HepG2 (cell line): ENCODE data around the gene RAET1L. TPM values are rescaled to one million over a fixed set of nuclear protein-coding genes. Genes with fewer than 3 reads are reported as not detected.
A peak's percentile ranks its signal among the peaks of the same experiment; 100 is the strongest.

ENCODE experiments used
- ARHGAP35 ChIP-seq: sonication (generic); formaldehyde crosslinking; IDR thresholded peaks from 2 replicates; pipeline ENCODE4 v1.9.0; 2022; ENCODE audit warnings: mild to moderate bottlenecking, inconsistent platforms, moderate library complexity, missing genetic modification reagents, borderline replicate concordance
- CHD2 ChIP-seq: IDR thresholded peaks from 2 replicates; pipeline ENCODE4 v1.6.1; 2011; ENCODE audit warnings: low read depth, low read length, improper control_type of control experiment
- DMAP1 ChIP-seq: IDR thresholded peaks from 2 replicates; pipeline ENCODE4 v1.6.1; 2016
- ELF4 ChIP-seq: sonication (generic); formaldehyde crosslinking; IDR thresholded peaks from 2 replicates; pipeline ENCODE4 v1.5.0; 2020; ENCODE audit warnings: missing genetic modification reagents, mild to moderate bottlenecking, moderate library complexity, borderline replicate concordance
- HIVEP1 ChIP-seq: sonication (generic); formaldehyde crosslinking; IDR thresholded peaks from 2 replicates; pipeline ENCODE4 v1.4.0; 2020; ENCODE audit warnings: mild to moderate bottlenecking, missing genetic modification reagents
- MXD4 ChIP-seq: IDR thresholded peaks from 2 replicates; pipeline ENCODE4 v1.6.1; 2016; ENCODE audit warnings: mild to moderate bottlenecking, missing biosample characterization, missing genetic modification reagents
- NCOA2 ChIP-seq: sonication (generic); formaldehyde crosslinking; IDR thresholded peaks from 2 replicates; pipeline ENCODE4 v1.8.0; 2022; ENCODE audit warnings: inconsistent platforms
- NKX3-1 ChIP-seq: sonication (generic); formaldehyde crosslinking; IDR thresholded peaks from 2 replicates; pipeline ENCODE4 v1.5.0; 2020; ENCODE audit warnings: missing genetic modification reagents
- PLRG1 ChIP-seq: fragments of 450-650 bp; conservative IDR thresholded peaks from 2 replicates; pipeline ENCODE4 v1.6.1; 2016
- RFXAP ChIP-seq: sonication (generic); formaldehyde crosslinking; IDR thresholded peaks from 2 replicates; pipeline ENCODE4 v1.4.0; 2020; ENCODE audit warnings: missing genetic modification reagents, borderline replicate concordance
- TCF7L2 ChIP-seq: IDR thresholded peaks from 2 replicates; pipeline ENCODE4 v1.6.1; 2011; ENCODE audit warnings: mild to moderate bottlenecking, low read depth, low read length, moderate library complexity
- ZFP82 ChIP-seq: sonication (generic); formaldehyde crosslinking; IDR thresholded peaks from 2 replicates; pipeline ENCODE4 v1.5.1; 2020; ENCODE audit warnings: mild to moderate bottlenecking, missing genetic modification reagents, borderline replicate concordance
- ZNF138 ChIP-seq: sonication (generic); formaldehyde crosslinking; IDR thresholded peaks from 2 replicates; pipeline ENCODE4 v1.5.0; 2020; ENCODE audit warnings: mild to moderate bottlenecking, low read depth, missing genetic modification reagents
- ZNF17 ChIP-seq: sonication (generic); formaldehyde crosslinking; IDR thresholded peaks from 2 replicates; pipeline ENCODE4 v1.5.0; 2020; ENCODE audit warnings: mild to moderate bottlenecking, missing genetic modification reagents
- ZNF225 ChIP-seq: sonication (generic); formaldehyde crosslinking; IDR thresholded peaks from 2 replicates; pipeline ENCODE4 v1.4.0; 2020; ENCODE audit warnings: mild to moderate bottlenecking, missing genetic modification reagents
- ZNF556 ChIP-seq: sonication (generic); formaldehyde crosslinking; IDR thresholded peaks from 2 replicates; pipeline ENCODE4 v1.4.0; 2020; ENCODE audit warnings: mild to moderate bottlenecking, missing genetic modification reagents, borderline replicate concordance
- ZNF652 ChIP-seq: IDR thresholded peaks from 2 replicates; pipeline ENCODE4 v1.6.1; 2016; ENCODE audit warnings: low read depth, borderline replicate concordance
- polyA plus RNA-seq, 8 experiments: library from polyadenylated mRNA; depleted of rRNA in 3 of 8; stranded (reverse) in 7 of 8; unstranded in 1 of 8; fragments of >200 nt; fragmentation: Illumina TruSeq in 4 of 8; extraction: Trizol in 4 of 8; gene quantifications; 2 replicates each; pipeline versions ENCODE4 v1.2.1 to v1.2.3, GENCODE V29; 2011 to 2016; ENCODE audit warnings: low read depth in 4 of 8, missing spikeins in 1 of 8, mixed read lengths in 1 of 8; ENCODE audit not compliant: insufficient read depth in 1 of 8
- total RNA-seq, 5 experiments: library from RNA; depleted of rRNA; stranded (reverse); fragments of >200 nt; fragmentation: Illumina TruSeq; extraction: Trizol; gene quantifications; 2 replicates each; pipeline ENCODE4 v1.2.3, GENCODE V29; 2016; ENCODE audit warnings: low read depth in 1 of 5
- TF ChIP-seq, protein P1 (sequence below): sonication (generic); formaldehyde crosslinking; conservative IDR thresholded peaks from 2 replicates; pipeline ENCODE4 v1.4.0; 2020; ENCODE audit warnings: missing genetic modification reagents
- TF ChIP-seq, protein P2 (sequence below): sonication (generic); formaldehyde crosslinking; conservative IDR thresholded peaks from 2 replicates; pipeline ENCODE4 v1.8.0; 2022; ENCODE audit warnings: low read depth, missing genetic modification reagents
- TF ChIP-seq, protein P3 (sequence below): sonication (generic); formaldehyde crosslinking; conservative IDR thresholded peaks from 2 replicates; pipeline ENCODE4 v1.8.0; 2022; ENCODE audit warnings: missing genetic modification reagents
- TF ChIP-seq, protein P4 (sequence below): sonication (generic); formaldehyde crosslinking; IDR thresholded peaks from 2 replicates; pipeline ENCODE4 v1.4.0; 2020; ENCODE audit warnings: missing genetic modification reagents, low read depth, mild to moderate bottlenecking, borderline replicate concordance
- TF ChIP-seq, protein P5 (sequence below): sonication (generic); formaldehyde crosslinking; IDR thresholded peaks from 2 replicates; pipeline ENCODE4 v1.4.0; 2020; ENCODE audit warnings: low read depth, mild to moderate bottlenecking, missing genetic modification reagents

The RAET1L gene
- total and polyA plus RNA-seq, 2 of the 13 experiments (the other 11 are each of a cell fraction or from before 2014, with no cell fraction given) = not detected

DNA sequence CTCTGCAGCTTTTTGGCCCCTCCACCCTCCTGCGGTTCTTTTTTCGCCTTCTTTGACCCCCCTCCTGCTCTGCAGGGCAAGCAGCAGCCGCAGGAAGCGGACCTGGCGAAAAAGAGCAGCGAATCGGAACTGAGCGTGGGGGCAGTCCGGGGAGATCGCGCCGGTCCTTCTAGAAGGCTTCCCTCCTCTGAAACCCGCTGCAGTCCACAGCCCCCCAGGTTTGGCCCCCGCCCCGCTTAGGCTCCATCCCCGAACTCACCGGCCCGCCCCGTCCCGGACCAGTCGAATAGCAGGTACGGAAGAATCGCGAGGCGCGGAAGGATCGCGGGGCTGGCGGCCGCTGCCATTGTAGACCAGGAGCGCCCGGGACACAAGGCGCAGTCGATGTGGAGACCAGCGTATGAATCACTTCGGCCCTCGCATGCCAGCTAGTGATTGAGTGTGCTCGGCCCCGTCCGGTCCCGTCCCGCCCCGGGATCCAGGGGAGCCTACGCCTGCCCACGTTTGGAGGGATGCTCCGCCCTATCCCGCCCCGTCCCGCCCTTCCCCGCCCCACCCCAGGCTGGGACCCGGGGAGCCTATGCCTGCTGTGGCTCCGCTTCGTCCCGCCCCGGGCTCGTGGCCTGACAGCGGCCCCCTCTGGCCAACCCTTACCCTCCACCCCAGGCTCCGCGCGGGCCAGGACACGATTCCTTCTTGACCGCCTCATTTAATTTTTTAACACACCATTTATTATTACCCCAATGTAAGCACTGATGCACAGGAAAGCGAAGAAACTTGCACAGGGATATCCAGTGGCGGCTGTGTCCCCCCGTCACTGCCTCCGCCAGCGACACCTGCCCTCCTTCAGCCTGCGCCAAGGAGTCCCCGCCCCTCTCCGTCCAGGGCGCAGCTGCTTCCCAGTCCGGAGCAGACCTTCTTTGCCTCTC is 43.7 kb upstream of the RAET1L start, which contains the start of gene ULBP3 (continued):
- TF ChIP-seq, protein P1, sequence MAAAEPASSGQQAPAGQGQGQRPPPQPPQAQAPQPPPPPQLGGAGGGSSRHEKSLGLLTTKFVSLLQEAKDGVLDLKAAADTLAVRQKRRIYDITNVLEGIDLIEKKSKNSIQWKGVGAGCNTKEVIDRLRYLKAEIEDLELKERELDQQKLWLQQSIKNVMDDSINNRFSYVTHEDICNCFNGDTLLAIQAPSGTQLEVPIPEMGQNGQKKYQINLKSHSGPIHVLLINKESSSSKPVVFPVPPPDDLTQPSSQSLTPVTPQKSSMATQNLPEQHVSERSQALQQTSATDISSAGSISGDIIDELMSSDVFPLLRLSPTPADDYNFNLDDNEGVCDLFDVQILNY (CRISPR knock-in tag) = no peak
- TF ChIP-seq MXD4 (CRISPR knock-in tag) = no peak
- TF ChIP-seq RFXAP = no peak
- TF ChIP-seq ZFP82 (CRISPR knock-in tag) = no peak
- peak; percentile 86 for TF ChIP-seq CHD2
- no peak for TF ChIP-seq DMAP1 (CRISPR knock-in tag)
- TF ChIP-seq NCOA2 (CRISPR knock-in tag) = no peak
- TF ChIP-seq PLRG1 = no peak
- no peak for TF ChIP-seq HIVEP1 (CRISPR knock-in tag)
- no peak for TF ChIP-seq ZNF652 (CRISPR knock-in tag)
- TF ChIP-seq NKX3-1 (CRISPR knock-in tag) = no peak
- TF ChIP-seq ZNF225 (CRISPR knock-in tag) = no peak
- TF ChIP-seq, protein P2, sequence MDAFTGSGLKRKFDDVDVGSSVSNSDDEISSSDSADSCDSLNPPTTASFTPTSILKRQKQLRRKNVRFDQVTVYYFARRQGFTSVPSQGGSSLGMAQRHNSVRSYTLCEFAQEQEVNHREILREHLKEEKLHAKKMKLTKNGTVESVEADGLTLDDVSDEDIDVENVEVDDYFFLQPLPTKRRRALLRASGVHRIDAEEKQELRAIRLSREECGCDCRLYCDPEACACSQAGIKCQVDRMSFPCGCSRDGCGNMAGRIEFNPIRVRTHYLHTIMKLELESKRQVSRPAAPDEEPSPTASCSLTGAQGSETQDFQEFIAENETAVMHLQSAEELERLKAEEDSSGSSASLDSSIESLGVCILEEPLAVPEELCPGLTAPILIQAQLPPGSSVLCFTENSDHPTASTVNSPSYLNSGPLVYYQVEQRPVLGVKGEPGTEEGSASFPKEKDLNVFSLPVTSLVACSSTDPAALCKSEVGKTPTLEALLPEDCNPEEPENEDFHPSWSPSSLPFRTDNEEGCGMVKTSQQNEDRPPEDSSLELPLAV = no peak
- no peak for TF ChIP-seq ELF4
- no peak for TF ChIP-seq ZNF556
- TF ChIP-seq, protein P3, sequence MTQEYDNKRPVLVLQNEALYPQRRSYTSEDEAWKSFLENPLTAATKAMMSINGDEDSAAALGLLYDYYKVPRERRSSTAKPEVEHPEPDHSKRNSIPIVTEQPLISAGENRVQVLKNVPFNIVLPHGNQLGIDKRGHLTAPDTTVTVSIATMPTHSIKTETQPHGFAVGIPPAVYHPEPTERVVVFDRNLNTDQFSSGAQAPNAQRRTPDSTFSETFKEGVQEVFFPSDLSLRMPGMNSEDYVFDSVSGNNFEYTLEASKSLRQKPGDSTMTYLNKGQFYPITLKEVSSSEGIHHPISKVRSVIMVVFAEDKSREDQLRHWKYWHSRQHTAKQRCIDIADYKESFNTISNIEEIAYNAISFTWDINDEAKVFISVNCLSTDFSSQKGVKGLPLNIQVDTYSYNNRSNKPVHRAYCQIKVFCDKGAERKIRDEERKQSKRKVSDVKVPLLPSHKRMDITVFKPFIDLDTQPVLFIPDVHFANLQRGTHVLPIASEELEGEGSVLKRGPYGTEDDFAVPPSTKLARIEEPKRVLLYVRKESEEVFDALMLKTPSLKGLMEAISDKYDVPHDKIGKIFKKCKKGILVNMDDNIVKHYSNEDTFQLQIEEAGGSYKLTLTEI (CRISPR knock-in tag) = no peak
- TF ChIP-seq, protein P4, sequence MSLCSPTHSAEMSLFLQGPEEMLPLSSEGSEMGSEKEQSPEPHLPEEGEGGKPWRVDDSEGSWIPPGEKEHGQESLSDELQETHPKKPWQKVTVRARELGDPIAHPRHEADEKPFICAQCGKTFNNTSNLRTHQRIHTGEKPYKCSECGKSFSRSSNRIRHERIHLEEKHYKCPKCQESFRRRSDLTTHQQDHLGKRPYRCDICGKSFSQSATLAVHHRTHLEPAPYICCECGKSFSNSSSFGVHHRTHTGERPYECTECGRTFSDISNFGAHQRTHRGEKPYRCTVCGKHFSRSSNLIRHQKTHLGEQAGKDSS = no peak
- no peak for TF ChIP-seq ZNF138 (CRISPR knock-in tag)
- TF ChIP-seq ZNF17 = no peak
- TF ChIP-seq ARHGAP35 (CRISPR knock-in tag) = no peak
- TF ChIP-seq, protein P5, sequence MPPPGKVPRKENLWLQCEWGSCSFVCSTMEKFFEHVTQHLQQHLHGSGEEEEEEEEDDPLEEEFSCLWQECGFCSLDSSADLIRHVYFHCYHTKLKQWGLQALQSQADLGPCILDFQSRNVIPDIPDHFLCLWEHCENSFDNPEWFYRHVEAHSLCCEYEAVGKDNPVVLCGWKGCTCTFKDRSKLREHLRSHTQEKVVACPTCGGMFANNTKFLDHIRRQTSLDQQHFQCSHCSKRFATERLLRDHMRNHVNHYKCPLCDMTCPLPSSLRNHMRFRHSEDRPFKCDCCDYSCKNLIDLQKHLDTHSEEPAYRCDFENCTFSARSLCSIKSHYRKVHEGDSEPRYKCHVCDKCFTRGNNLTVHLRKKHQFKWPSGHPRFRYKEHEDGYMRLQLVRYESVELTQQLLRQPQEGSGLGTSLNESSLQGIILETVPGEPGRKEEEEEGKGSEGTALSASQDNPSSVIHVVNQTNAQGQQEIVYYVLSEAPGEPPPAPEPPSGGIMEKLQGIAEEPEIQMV = no peak
- TF ChIP-seq TCF7L2 = no peak
